ENCODE measurements around the gene RABGAP1L.
A peak's percentile ranks its signal among the peaks of the same experiment; 100 is the strongest.
"Not testable (repeated sequence)": the region's sequence is repeated elsewhere in the genome, so short reads cannot be mapped to it uniquely, and the experiment has no call there.

RABGAP1L gene

GRCh38 chr1:174408146-174408545 is 248.8 kb downstream of the RABGAP1L start:
- DNase-seq (ENCODE audit: insufficient read length, low spot score) (no peak), FAIRE-seq (peak; percentile 69)
- no peak for TF ChIP-seq CTCF (IDR thresholded peaks at IDR 0.05; ENCODE audit: insufficient read depth, missing control alignments)

GRCh38 chr1:174409801-174410200 is 250.5 kb downstream of the RABGAP1L start:
- FAIRE-seq; DNase-seq (ENCODE audit: insufficient read length, low spot score): not testable (repeated sequence)

GRCh38 chr1:174413632-174414031 is 254.3 kb downstream of the RABGAP1L start:
- peak; percentile 42 for TF ChIP-seq CTCF (IDR thresholded peaks at IDR 0.05; ENCODE audit: insufficient read depth, missing control alignments)
- no peak for DNase-seq (ENCODE audit: insufficient read length, low spot score)
- FAIRE-seq: no peak

- no peak for DNase-seq (ENCODE audit: insufficient read length, low spot score)
- FAIRE-seq: no peak
- TF ChIP-seq CTCF (IDR thresholded peaks at IDR 0.05; ENCODE audit: insufficient read depth, missing control alignments): no peak
Measured at GRCh38 chr1:174414203-174414602, 254.9 kb downstream of the RABGAP1L start.

- TF ChIP-seq CTCF (IDR thresholded peaks at IDR 0.05; ENCODE audit: insufficient read depth, missing control alignments): no peak
- FAIRE-seq: no peak
Measured at GRCh38 chr1:174415506-174415905, 256.2 kb downstream of the RABGAP1L start.

GRCh38 chr1:174417921-174418320 is 258.6 kb downstream of the RABGAP1L start:
- FAIRE-seq (peak; percentile 53), DNase-seq (ENCODE audit: insufficient read length, low spot score) (no peak)
- TF ChIP-seq CTCF (IDR thresholded peaks at IDR 0.05; ENCODE audit: insufficient read depth, missing control alignments): no peak

More at GRCh38 chr1:174415506-174415905, 256.2 kb downstream of the RABGAP1L start:
- no peak for DNase-seq (ENCODE audit: insufficient read length, low spot score)

GRCh38 chr1:174425121-174425520 is 265.8 kb downstream of the RABGAP1L start:
- DNase-seq (ENCODE audit: insufficient read length, low spot score) (no peak), FAIRE-seq (peak; percentile 84)
- TF ChIP-seq CTCF (IDR thresholded peaks at IDR 0.05; ENCODE audit: insufficient read depth, missing control alignments): no peak

GRCh38 chr1:174426153-174426552 is 266.8 kb downstream of the RABGAP1L start:
- FAIRE-seq: no peak
- no peak for DNase-seq (ENCODE audit: insufficient read length, low spot score)
- no peak for TF ChIP-seq CTCF (IDR thresholded peaks at IDR 0.05; ENCODE audit: insufficient read depth, missing control alignments)
